Erythroblast (primary cell): ENCODE measurements around the gene FBXO28.

Experiments used
- GATA1 ChIP-seq: IDR thresholded peaks from 2 replicates; pipeline ENCODE4 v1.6.1; 2011; ENCODE audit warnings: low read depth, mild to moderate bottlenecking, control low read depth, low read length, moderate library complexity
- POLR2A ChIP-seq: IDR thresholded peaks from 2 replicates; pipeline ENCODE4 v1.6.1; 2011; ENCODE audit warnings: mild to moderate bottlenecking, low read length

DNA sequence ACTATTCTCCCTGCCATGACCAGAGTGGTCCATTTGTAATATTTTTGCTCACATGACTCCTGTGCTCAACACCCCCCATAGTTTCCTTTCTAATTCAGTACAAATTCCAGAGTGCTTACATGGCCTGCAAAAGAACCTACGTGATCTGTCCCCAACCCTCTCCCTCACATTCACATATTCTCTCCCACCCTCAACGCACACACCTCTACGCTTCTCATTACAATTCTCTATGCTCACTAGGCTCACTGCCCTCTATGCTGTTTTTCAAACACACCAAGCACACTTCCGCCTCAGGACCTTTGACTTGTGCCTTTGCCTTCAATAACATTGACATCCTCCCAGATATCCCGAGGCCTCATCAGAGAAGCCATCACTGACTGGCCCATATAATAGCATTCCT is 23.8 kb upstream of the FBXO28 start:
- TF ChIP-seq POLR2A: no peak
- TF ChIP-seq GATA1: no peak
